Measurements from ENCODE around the gene PLEKHG5. TPM values are rescaled to one million over a fixed set of nuclear protein-coding genes. Genes with fewer than 3 reads are reported as not detected.

PLEKHG5 gene
- total and polyA plus RNA-seq, 2 experiments from 2014 or later: 9.6 to 34.8 TPM

DNA sequence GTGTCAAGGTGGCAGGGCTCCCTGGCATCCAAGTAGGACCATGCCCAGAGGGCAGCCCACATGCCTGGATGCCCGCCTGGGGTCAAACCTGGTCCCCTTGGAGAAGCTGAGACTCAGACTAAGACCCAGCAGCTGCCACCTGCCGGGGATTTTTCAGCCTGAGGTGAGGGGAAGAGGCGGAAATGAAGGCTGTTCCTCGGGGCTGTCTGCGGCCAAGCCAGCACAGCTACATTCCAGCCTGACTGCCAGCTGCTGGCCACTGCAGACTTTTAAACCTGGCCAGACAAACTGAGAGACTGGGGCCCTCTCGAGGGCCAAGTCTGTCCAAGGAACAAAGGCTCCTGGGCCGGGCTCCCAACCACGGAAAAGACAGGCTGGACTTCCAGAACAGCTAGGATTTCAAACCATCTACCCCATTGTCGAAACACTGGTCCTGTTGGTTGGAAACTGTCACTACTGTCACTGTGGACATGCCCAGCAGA lies 21.9 kb upstream of the PLEKHG5 start:
- Histone ChIP-seq H3K27ac (no peak overlapping the region), H3K4me3 (no peak overlapping the region), H3K36me3 (no peaks in the 10 kb centered on the region), H3K4me1 (ENCODE audit: low read depth) (peaks cover 4% of the 10 kb centered on the region), H3K9me3 (ENCODE audit: low read depth) (no peaks in the 10 kb centered on the region), H3K27me3 (no peaks in the 10 kb centered on the region)
- no peak for TF ChIP-seq CTCF (IDR thresholded peaks at IDR 0.05; ENCODE audit: low read depth, low read length)
- DNase-seq (ENCODE audit: low read depth in 1 of 2, low spot score in 1 of 2): no peak

- H3K27ac ChIP-seq: no peak overlapping the region
- TF ChIP-seq CTCF (IDR thresholded peaks at IDR 0.05; ENCODE audit: low read depth, low read length): no peak
- no peak for DNase-seq (ENCODE audit: low read depth in 1 of 2, low spot score in 1 of 2)
- no peaks in the 10 kb centered on the region for H3K36me3 ChIP-seq
- H3K4me1 ChIP-seq (ENCODE audit: low read depth): peaks cover 4% of the 10 kb centered on the region
- no peaks in the 10 kb centered on the region for H3K9me3 ChIP-seq (ENCODE audit: low read depth)
- no peaks in the 10 kb centered on the region for H3K27me3 ChIP-seq
- H3K4me3 ChIP-seq: no peak overlapping the region
Measured at GRCh38 chr1:6512908-6513280, 21.4 kb upstream of the PLEKHG5 start.

DNA sequence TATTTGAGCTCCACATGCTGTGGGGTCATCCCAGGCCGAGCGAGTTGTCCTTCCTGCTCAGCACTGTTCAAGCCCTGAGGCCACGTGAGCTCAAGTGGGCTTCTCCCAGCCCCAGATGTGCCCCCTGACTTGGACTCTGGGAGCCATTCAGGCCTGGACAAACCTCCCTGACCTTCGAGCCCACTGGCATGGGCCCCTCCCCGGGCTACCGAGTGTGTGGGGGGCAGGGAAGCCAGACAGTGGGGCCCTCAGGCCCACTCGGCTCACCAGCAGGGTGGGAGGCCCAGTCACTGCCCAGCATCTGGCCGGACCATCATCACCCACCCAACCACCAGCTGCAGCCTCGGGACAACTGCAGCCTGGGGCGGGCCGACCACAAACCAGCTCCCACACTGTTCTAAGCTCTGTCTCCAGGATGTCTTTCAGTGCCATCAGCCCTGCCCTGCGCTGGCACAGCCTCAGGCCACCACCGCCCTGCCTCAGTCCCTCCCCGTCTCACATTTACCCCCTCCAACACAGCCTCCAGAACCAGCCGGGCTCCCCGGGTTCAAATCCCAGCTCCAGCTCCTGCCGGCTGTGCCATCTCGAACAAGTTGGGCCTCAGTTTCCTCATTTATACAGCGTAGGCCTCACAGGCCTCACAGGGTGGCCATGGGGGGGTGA lies 20.9 kb upstream of the PLEKHG5 start:
- no peak for DNase-seq (ENCODE audit: low read depth in 1 of 2, low spot score in 1 of 2)
- Histone ChIP-seq H3K36me3 (no peaks in the 10 kb centered on the region), H3K27me3 (no peaks in the 10 kb centered on the region), H3K9me3 (ENCODE audit: low read depth) (no peaks in the 10 kb centered on the region), H3K4me3 (no peak overlapping the region), H3K27ac (no peak overlapping the region), H3K4me1 (ENCODE audit: low read depth) (peaks cover 4% of the 10 kb centered on the region)
- TF ChIP-seq CTCF (IDR thresholded peaks at IDR 0.05; ENCODE audit: low read depth, low read length): no peak

- TF ChIP-seq CTCF (IDR thresholded peaks at IDR 0.05; ENCODE audit: low read depth, low read length): no peak
- no peak for DNase-seq (ENCODE audit: low read depth in 1 of 2, low spot score in 1 of 2)
- Histone ChIP-seq H3K4me1 (ENCODE audit: low read depth) (peaks cover 4% of the 10 kb centered on the region), H3K4me3 (no peak overlapping the region), H3K27ac (no peak overlapping the region), H3K9me3 (ENCODE audit: low read depth) (no peaks in the 10 kb centered on the region), H3K27me3 (no peaks in the 10 kb centered on the region), H3K36me3 (no peaks in the 10 kb centered on the region)
Measured at GRCh38 chr1:6511561-6512244, 20.2 kb upstream of the PLEKHG5 start.

DNA sequence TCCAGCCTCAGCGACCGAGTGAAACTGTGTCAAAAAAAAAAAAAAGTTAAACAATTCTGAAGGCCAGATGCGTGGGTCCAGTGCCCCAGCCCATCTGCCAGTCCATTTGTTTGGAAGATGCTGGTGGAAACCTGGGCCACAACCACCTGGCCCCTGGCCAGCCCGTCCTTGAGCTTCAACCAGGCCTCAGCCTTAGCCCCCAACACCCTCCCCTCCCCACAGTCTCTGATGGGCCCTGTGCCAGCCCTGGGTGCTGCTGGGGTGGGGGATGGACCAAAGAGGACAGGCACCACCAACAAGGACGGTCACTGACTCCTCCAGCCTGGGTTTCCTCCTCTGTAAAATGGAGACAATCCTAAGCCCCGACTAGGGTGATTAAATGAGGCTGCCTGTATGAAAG lies 19.6 kb upstream of the PLEKHG5 start:
- Histone ChIP-seq H3K27me3 (no peaks in the 10 kb centered on the region), H3K4me1 (ENCODE audit: low read depth) (peaks cover 4% of the 10 kb centered on the region), H3K36me3 (no peaks in the 10 kb centered on the region), H3K9me3 (ENCODE audit: low read depth) (no peaks in the 10 kb centered on the region), H3K27ac (no peak overlapping the region), H3K4me3 (no peak overlapping the region)
- DNase-seq (ENCODE audit: low read depth in 1 of 2, low spot score in 1 of 2): no peak
- TF ChIP-seq CTCF (IDR thresholded peaks at IDR 0.05; ENCODE audit: low read depth, low read length): no peak

Measured in cardiac muscle cell (in vitro differentiated cells and primary cell).